ENCODE data around the gene CPNE2. TPM values are rescaled to one million over a fixed set of nuclear protein-coding genes. Genes with fewer than 3 reads are reported as not detected.

Gene CPNE2
- total RNA-seq, 1 donor from 2014 or later, result 36.6 TPM

GRCh38 chr16:57130950-57131321, 38.6 kb downstream of the CPNE2 start:
- no peak for DNase-seq (ENCODE audit: low spot score in 2 of 2)
- H3K27ac ChIP-seq, result no peak overlapping the region
- intact Hi-C loops (cut with DNase I), result no loop called here
- no peak overlapping the region for H3K4me3 ChIP-seq
- no peak for TF ChIP-seq CTCF (IDR thresholded peaks at IDR 0.05)
- no peaks in the 10 kb centered on the region for H3K27me3 ChIP-seq
- no peaks in the 10 kb centered on the region for H3K9me3 ChIP-seq
- H3K36me3 ChIP-seq, result peaks cover 3 to 18% of the 10 kb centered on the region in 2 donors
- no peaks in the 10 kb centered on the region for H3K4me1 ChIP-seq

GRCh38 chr16:57131351-57131970, 39.1 kb downstream of the CPNE2 start:
- TF ChIP-seq CTCF (IDR thresholded peaks at IDR 0.05), result no peak
- H3K4me3 ChIP-seq, result no peak overlapping the region
- H3K27ac ChIP-seq, result no peak overlapping the region
- peaks cover 0 to 15% of the 10 kb centered on the region in 2 donors for H3K36me3 ChIP-seq
- no peaks in the 10 kb centered on the region for H3K4me1 ChIP-seq
- H3K27me3 ChIP-seq, result no peaks in the 10 kb centered on the region
- intact Hi-C loops (cut with DNase I), result no loop called here
- no peak for DNase-seq (ENCODE audit: low spot score in 2 of 2)
- H3K9me3 ChIP-seq, result no peaks in the 10 kb centered on the region

- TF ChIP-seq CTCF (IDR thresholded peaks at IDR 0.05), result no peak
- Histone ChIP-seq H3K36me3 (peaks cover 0 to 15% of the 10 kb centered on the region in 2 donors), H3K27ac (no peak overlapping the region), H3K4me1 (no peaks in the 10 kb centered on the region), H3K4me3 (no peak overlapping the region), H3K9me3 (no peaks in the 10 kb centered on the region), H3K27me3 (no peaks in the 10 kb centered on the region)
- DNase-seq (ENCODE audit: low spot score in 2 of 2), result no peak
- intact Hi-C loops (cut with DNase I), result no loop called here
These were observed 40.1 kb downstream of the CPNE2 start for GRCh38 chr16:57132470-57132869.

GRCh38 chr16:57133031-57133430, 40.6 kb downstream of the CPNE2 start:
- Histone ChIP-seq H3K9me3 (no peaks in the 10 kb centered on the region), H3K36me3 (peaks cover 0 to 10% of the 10 kb centered on the region in 2 donors), H3K4me1 (no peaks in the 10 kb centered on the region), H3K27me3 (no peaks in the 10 kb centered on the region), H3K27ac (no peak overlapping the region), H3K4me3 (no peak overlapping the region)
- no peak for TF ChIP-seq CTCF (IDR thresholded peaks at IDR 0.05)
- no peak for DNase-seq (ENCODE audit: low spot score in 2 of 2)
- intact Hi-C loops (cut with DNase I), result no loop called here

- H3K4me3 ChIP-seq, result no peak overlapping the region
- peaks cover 0 to 1% of the 10 kb centered on the region in 2 donors for H3K36me3 ChIP-seq
- no peaks in the 10 kb centered on the region for H3K4me1 ChIP-seq
- H3K27ac ChIP-seq, result no peak overlapping the region
- no peaks in the 10 kb centered on the region for H3K27me3 ChIP-seq
- intact Hi-C loops (cut with DNase I), result no loop called here
- H3K9me3 ChIP-seq, result no peaks in the 10 kb centered on the region
- no peak for DNase-seq (ENCODE audit: low spot score in 2 of 2)
- TF ChIP-seq CTCF (IDR thresholded peaks at IDR 0.05), result no peak
These were observed 41.5 kb downstream of the CPNE2 start for GRCh38 chr16:57133886-57134285.

GRCh38 chr16:57134982-57135381, 42.6 kb downstream of the CPNE2 start:
- no peak for TF ChIP-seq CTCF (IDR thresholded peaks at IDR 0.05)
- H3K4me3 ChIP-seq, result no peak overlapping the region
- no peaks in the 10 kb centered on the region for H3K4me1 ChIP-seq
- intact Hi-C loops (cut with DNase I), result no loop called here
- H3K36me3 ChIP-seq, result no peaks in the 10 kb centered on the region
- H3K9me3 ChIP-seq, result no peaks in the 10 kb centered on the region
- H3K27ac ChIP-seq, result no peak overlapping the region
- no peaks in the 10 kb centered on the region for H3K27me3 ChIP-seq
- no peak for DNase-seq (ENCODE audit: low spot score in 2 of 2)
